HepG2 (cell line): ENCODE results near the gene RNGTT. TPM values are rescaled to one million over a fixed set of nuclear protein-coding genes. Genes with fewer than 3 reads are reported as not detected.

Source experiments
- ATAC-seq: fragments of 200-7000 bp; cut with Tn5 transposase; 3 replicates; pipeline ENCODE4 v1.9.1; 2020; ENCODE audit warnings: mild to moderate bottlenecking, moderate library complexity
- BruUV-seq: library from RNA; stranded (reverse); fragments of 400-500 nt; replicated peaks from 2 replicates; lab custom pipeline; 2021; lab: Mats Ljungman, UMichigan
- CTCF ChIA-PET: fragments of 300-600 bp; formaldehyde crosslinking; extraction: SDS; loops from one replicate; lab custom pipeline; 2021; ENCODE audit warnings: low total read pairs, inconsistent platforms, low intra/inter-chr PET ratio; lab: Yijun Ruan, JAX
- POLR2A ChIA-PET: fragments of 350-600 bp; sonication (Branson Sonifier 250); formaldehyde crosslinking; loops from one replicate; lab custom pipeline; 2020; ENCODE audit warnings: antibody characterized with exemption, inconsistent platforms; lab: Yijun Ruan, JAX
- DNase-seq: peaks from one replicate; pipeline ENCODE4 v3.0.0-alpha.2; 2015; ENCODE audit warnings: low spot score
- FAIRE-seq: peaks from 3 replicates; lab custom pipeline; 2011; peaks lifted over from hg19 to GRCh38; lab: Jason Lieb, UNC
- H2AFZ ChIP-seq: one replicate; pipeline ENCODE4 v1.6.1; 2011; ENCODE audit warnings: low read length, inconsistent platforms
- H3K27ac ChIP-seq: fragments of 300-600 bp; 3 replicates; pipeline ENCODE4 v1.8.0; 2011; ENCODE audit warnings: mixed run types, mild to moderate bottlenecking, mixed read lengths, low read length, inconsistent platforms; ENCODE audit not compliant: insufficient read depth; ENCODE audit errors: extremely low read length
- H3K27me3 ChIP-seq, 2 experiments: fragments of 200-600 bp in 1 of 2; 2 replicates in 1 of 2; 3 replicates in 1 of 2; pipeline versions ENCODE4 v1.6.0 to v1.8.0; 2011; ENCODE audit warnings: low read length in 2 of 2, mild to moderate bottlenecking in 2 of 2, moderate library complexity in 2 of 2, inconsistent platforms in 1 of 2; ENCODE audit not compliant: insufficient read depth in 2 of 2, control insufficient read depth in 1 of 2
- H3K36me3 ChIP-seq, 2 experiments: fragments of 200-600 bp in 1 of 2; replicated peaks in 1 of 2; 2 replicates in 1 of 2; 3 replicates in 1 of 2; pipeline versions ENCODE4 v1.5.1 to v1.8.0; 2011; ENCODE audit warnings: low read length in 2 of 2, inconsistent platforms in 1 of 2; ENCODE audit not compliant: insufficient read depth in 2 of 2, control insufficient read depth in 1 of 2
- H3K4me1 ChIP-seq: 2 replicates; pipeline ENCODE4 v1.5.1; 2012; ENCODE audit warnings: low read length, inconsistent platforms; ENCODE audit not compliant: insufficient read depth
- H3K4me2 ChIP-seq: 2 replicates; pipeline ENCODE4 v1.6.0; 2011; ENCODE audit warnings: low read depth, low read length, inconsistent platforms
- H3K4me3 ChIP-seq, 3 experiments: fragments of 200-600 bp in 1 of 3; sonication (generic), shearing (Covaris generic) in 1 of 3; replicated peaks in 1 of 3; 2 replicates each; pipeline ENCODE4 v1.5.1; 2011 to 2016; ENCODE audit warnings: low read length in 3 of 3, inconsistent platforms in 2 of 3, low read depth in 2 of 3, mild to moderate bottlenecking in 2 of 3, control low read depth in 1 of 3, mixed read lengths in 1 of 3; ENCODE audit not compliant: insufficient read depth in 1 of 3
- H3K79me2 ChIP-seq: one replicate; pipeline ENCODE4 v1.6.1; 2011; ENCODE audit warnings: low read length, inconsistent platforms; ENCODE audit not compliant: insufficient read depth
- H3K9ac ChIP-seq: 2 replicates; pipeline ENCODE4 v1.6.0; 2011; ENCODE audit warnings: mild to moderate bottlenecking, low read depth, low read length, inconsistent platforms; ENCODE audit not compliant: insufficient read depth
- H3K9me3 ChIP-seq: 2 replicates; pipeline ENCODE4 v1.5.1; 2012; ENCODE audit warnings: mild to moderate bottlenecking, low read length
- H4K20me1 ChIP-seq: 2 replicates; pipeline ENCODE4 v1.6.0; 2011; ENCODE audit warnings: inconsistent platforms, mild to moderate bottlenecking, low read length, moderate library complexity; ENCODE audit not compliant: insufficient read depth
- ERF ChIP-seq: IDR thresholded peaks from 2 replicates; pipeline ENCODE4 v1.6.1; 2018; ENCODE audit warnings: missing biosample characterization, missing genetic modification reagents
- HMGA1 ChIP-seq: sonication (generic); formaldehyde crosslinking; conservative IDR thresholded peaks from 2 replicates; pipeline ENCODE4 v1.4.0; 2020; ENCODE audit warnings: missing genetic modification reagents
- HOXA7 ChIP-seq: sonication (generic); formaldehyde crosslinking; IDR thresholded peaks from 2 replicates; pipeline ENCODE4 v1.8.1; 2022; ENCODE audit warnings: mild to moderate bottlenecking, missing genetic modification reagents, moderate library complexity
- KDM5A ChIP-seq: fragments of 200-600 bp; sonication (generic); IDR thresholded peaks from 2 replicates; pipeline ENCODE4 v1.7.0; 2018; ENCODE audit warnings: antibody characterized with exemption, mild to moderate bottlenecking, low read length, borderline replicate concordance
- REL ChIP-seq: sonication (generic); formaldehyde crosslinking; conservative IDR thresholded peaks from 2 replicates; pipeline ENCODE4 v1.8.0; 2022; ENCODE audit warnings: mild to moderate bottlenecking, missing genetic modification reagents, moderate library complexity
- RORA ChIP-seq: sonication (generic); formaldehyde crosslinking; IDR thresholded peaks from 2 replicates; pipeline ENCODE4 v1.5.0; 2020; ENCODE audit warnings: mild to moderate bottlenecking, missing genetic modification reagents, moderate library complexity
- SIN3A ChIP-seq: IDR thresholded peaks from 2 replicates; pipeline ENCODE4 v1.6.1; 2011; ENCODE audit warnings: low read depth, mild to moderate bottlenecking, control low read depth, low read length, borderline replicate concordance
- ZBTB21 ChIP-seq: sonication (generic); formaldehyde crosslinking; IDR thresholded peaks from 2 replicates; pipeline ENCODE4 v1.4.0; 2020; ENCODE audit warnings: missing genetic modification reagents
- ZNF430 ChIP-seq: sonication (generic); formaldehyde crosslinking; IDR thresholded peaks from 2 replicates; pipeline ENCODE4 v1.9.0; 2021; ENCODE audit warnings: mild to moderate bottlenecking, missing genetic modification reagents
- WGBS: methylation state at CpG from one replicate; pipeline ENCODE4 v1.1.6; 2017; ENCODE audit warnings: low lambda C conversion rate; 5-methylcytosine and 5-hydroxymethylcytosine counted together
- in situ Hi-C: cut with HindIII; loops from 2 replicates; pipeline ENCODE4 v1.10.0; 2017; ENCODE audit warnings: low pct_unique_long_range_greater_than_20kb; ENCODE audit not compliant: extremely low pct_ligation_motif_present
- intact Hi-C: fragments of 100-400 bp; cut with micrococcal nuclease; formaldehyde crosslinking; loops from one replicate; pipeline ENCODE4 v1.10.0; 2022; ENCODE audit not compliant: unreplicated experiment
- polyA plus RNA-seq, 8 experiments: library from polyadenylated mRNA; depleted of rRNA in 3 of 8; stranded (reverse) in 7 of 8; unstranded in 1 of 8; fragments of >200 nt; fragmentation: Illumina TruSeq in 4 of 8; extraction: Trizol in 4 of 8; gene quantifications; 2 replicates each; pipeline versions ENCODE4 v1.2.1 to v1.2.3, GENCODE V29; 2011 to 2016; ENCODE audit warnings: low read depth in 4 of 8, missing spikeins in 1 of 8, mixed read lengths in 1 of 8; ENCODE audit not compliant: insufficient read depth in 1 of 8
- total RNA-seq, 5 experiments: library from RNA; depleted of rRNA; stranded (reverse); fragments of >200 nt; fragmentation: Illumina TruSeq; extraction: Trizol; gene quantifications; 2 replicates each; pipeline ENCODE4 v1.2.3, GENCODE V29; 2016; ENCODE audit warnings: low read depth in 1 of 5
- TF ChIP-seq, protein P1 (sequence below): sonication (generic); formaldehyde crosslinking; IDR thresholded peaks from 2 replicates; pipeline ENCODE4 v1.8.0; 2022; ENCODE audit warnings: mild to moderate bottlenecking, missing genetic modification reagents

Gene RNGTT
- total and polyA plus RNA-seq, 2 of the 13 experiments (the other 11 are each of a cell fraction or from before 2014, with no cell fraction given) = 6.0 to 22.6 TPM

DNA sequence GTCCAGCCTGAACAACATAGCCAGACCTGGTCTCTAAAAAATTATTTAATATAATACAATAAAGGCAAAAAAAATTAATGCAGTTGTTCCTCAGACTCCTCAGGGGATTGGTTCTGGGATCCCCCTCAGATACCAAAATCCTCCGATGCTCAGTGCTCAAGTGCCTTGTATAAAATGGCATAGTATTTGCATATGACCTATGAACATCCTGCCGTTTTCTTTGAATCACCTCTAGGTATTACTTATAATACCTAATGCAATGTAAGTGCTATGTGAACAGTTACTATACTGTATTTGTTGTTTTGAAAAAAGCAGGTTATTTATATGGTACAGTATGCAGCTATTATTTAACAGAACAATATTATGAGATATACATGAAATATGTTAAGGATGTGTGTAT lies 43.3 kb downstream of the RNGTT start:
- Histone ChIP-seq H3K4me3 (no peak overlapping the region), H4K20me1 (no peaks in the 10 kb centered on the region), H3K79me2 (no peaks in the 10 kb centered on the region), H3K9me3 (no peaks in the 10 kb centered on the region), H2AFZ (no peak overlapping the region), H3K27ac (no peak overlapping the region), H3K36me3 (peaks cover 0 to 13% of the 10 kb centered on the region in 2 experiments; a peak in 3 of 5 replicates), H3K9ac (no peak overlapping the region), H3K27me3 (no peaks in the 10 kb centered on the region), H3K4me1 (no peaks in the 10 kb centered on the region)
- BruUV-seq = no TSS peak
- in situ Hi-C loops (no loop called here), intact Hi-C loops (no loop called here)
- DNase-seq = no peak
- TF ChIP-seq RORA (CRISPR knock-in tag) (no peak), KDM5A (no peak), REL (CRISPR knock-in tag) (no peak), ERF (CRISPR knock-in tag) (no peak), HOXA7 (CRISPR knock-in tag) (no peak), ZNF430 (no peak), ZBTB21 (CRISPR knock-in tag) (no peak), SIN3A (no peak), HMGA1 (CRISPR knock-in tag) (no peak)
- TF ChIP-seq, protein P1, sequence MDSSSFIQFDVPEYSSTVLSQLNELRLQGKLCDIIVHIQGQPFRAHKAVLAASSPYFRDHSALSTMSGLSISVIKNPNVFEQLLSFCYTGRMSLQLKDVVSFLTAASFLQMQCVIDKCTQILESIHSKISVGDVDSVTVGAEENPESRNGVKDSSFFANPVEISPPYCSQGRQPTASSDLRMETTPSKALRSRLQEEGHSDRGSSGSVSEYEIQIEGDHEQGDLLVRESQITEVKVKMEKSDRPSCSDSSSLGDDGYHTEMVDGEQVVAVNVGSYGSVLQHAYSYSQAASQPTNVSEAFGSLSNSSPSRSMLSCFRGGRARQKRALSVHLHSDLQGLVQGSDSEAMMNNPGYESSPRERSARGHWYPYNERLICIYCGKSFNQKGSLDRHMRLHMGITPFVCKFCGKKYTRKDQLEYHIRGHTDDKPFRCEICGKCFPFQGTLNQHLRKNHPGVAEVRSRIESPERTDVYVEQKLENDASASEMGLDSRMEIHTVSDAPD (CRISPR knock-in tag) = no peak
- TF ChIP-seq, all 625 proteins: peak for 0
- no peak for FAIRE-seq
- POLR2A ChIA-PET = no interaction called here
- no peak for ATAC-seq
- no peak overlapping the region for H3K4me2 ChIP-seq
- CTCF ChIA-PET = no interaction called here
- 96% methylated on average over 2 of the region's 2 CpGs for WGBS
